Measurements from ENCODE around the gene GNB2. TPM values are rescaled to one million over a fixed set of nuclear protein-coding genes. Genes with fewer than 3 reads are reported as not detected.

The GNB2 gene
- total and polyA plus RNA-seq, 2 of the 13 experiments (the other 11 are each of a cell fraction or from before 2014, with no cell fraction given) = 48.3 to 67.1 TPM

- peak; percentile 46; the same call in 1 of the 2 replicates for TF ChIP-seq BHLHE40 (IDR thresholded peaks at IDR 0.05; ENCODE audit: low read length)
- TF ChIP-seq ZNF317 (CRISPR knock-in tag; IDR thresholded peaks at IDR 0.05) = peak; percentile 55; the same call in 1 of the 2 replicates
- TF ChIP-seq ZBTB14 (CRISPR knock-in tag; IDR thresholded peaks at IDR 0.05) = no peak
- TF ChIP-seq ATF2 (CRISPR knock-in tag; IDR thresholded peaks at IDR 0.05) = 0 out of 2 replicates have a peak, but pooled peaks have one; percentile 35
- TF ChIP-seq ZNF639 (CRISPR knock-in tag; conservative IDR thresholded peaks at IDR 0.05) = 0 out of 2 replicates have a peak, but pooled peaks have one; percentile 47
- peak; percentile 31; the same call in 1 of the 2 replicates for TF ChIP-seq ZNF230 (CRISPR knock-in tag; IDR thresholded peaks at IDR 0.05)
- peak; percentile 61; the same call in 1 of the 2 replicates for TF ChIP-seq ARID4A (CRISPR knock-in tag; IDR thresholded peaks at IDR 0.05; ENCODE audit: borderline replicate concordance)
- TF ChIP-seq RNF2 (conservative IDR thresholded peaks at IDR 0.05; ENCODE audit: low read depth) = no peak
- no peak; the same call in 1 of the 2 replicates for TF ChIP-seq KDM5B (CRISPR knock-in tag; IDR thresholded peaks at IDR 0.05; ENCODE audit: borderline replicate concordance)
- TF ChIP-seq EHMT2 (IDR thresholded peaks at IDR 0.05; ENCODE audit: borderline replicate concordance, low read depth, low read length) = no peak
- peak; percentile 46; the same call in 1 of the 2 replicates for TF ChIP-seq ISL2 (CRISPR knock-in tag; IDR thresholded peaks at IDR 0.05)
- TF ChIP-seq ZNF687 (CRISPR knock-in tag; IDR thresholded peaks at IDR 0.05) = peak; percentile 55; the same call in 1 of the 2 replicates
- TF ChIP-seq EP300 (IDR thresholded peaks at IDR 0.05; ENCODE audit: low read depth in 2 of 2, low read length in 2 of 2) = peak; percentile 12 to 64; a peak in 1 of 4 replicates
- TF ChIP-seq EP300 (CRISPR knock-in tag; IDR thresholded peaks at IDR 0.05; ENCODE audit: borderline replicate concordance) = 0 out of 2 replicates have a peak, but pooled peaks have one; percentile 26
- TF ChIP-seq NCOA5 (CRISPR knock-in tag; IDR thresholded peaks at IDR 0.05) = no peak
These were observed 46.2 kb downstream of the GNB2 start (continued) for GRCh38 chr7:100719523-100720278.
